OCI-LY3 (cell line): ENCODE results near the gene MROH9.

Experiments
- CTCF ChIP-seq: fragments of 200-600, 300-600 bp; sonication (generic); IDR thresholded peaks from 2 replicates; pipeline ENCODE4 v1.5.1; 2014; ENCODE audit warnings: antibody characterized with exemption, low read length, low read depth
- EZH2phosphoT487 ChIP-seq: fragments of 200-600 bp; shearing (Covaris generic); IDR thresholded peaks from 2 replicates; pipeline ENCODE4 v1.6.1; 2018; ENCODE audit warnings: antibody characterized with exemption, mixed run types, low read depth

DNA sequence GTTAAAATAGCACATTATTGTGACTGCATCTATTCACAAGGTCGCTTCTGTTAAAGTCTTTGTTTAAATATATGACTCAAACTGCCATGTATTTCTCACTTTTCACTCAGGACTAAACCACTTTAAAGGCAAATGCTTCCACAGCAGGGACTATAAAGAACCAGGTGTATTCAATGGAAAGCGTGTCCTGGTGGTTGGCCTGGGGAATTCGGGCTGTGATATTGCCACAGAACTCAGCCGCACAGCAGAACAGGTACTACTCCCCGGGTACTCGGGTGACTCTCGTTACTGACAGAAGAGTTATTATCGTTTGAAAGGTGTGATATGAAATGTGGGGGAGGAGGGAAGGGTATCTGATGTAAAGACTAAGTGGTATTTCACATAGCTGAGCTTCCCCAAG is 172.6 kb downstream of the MROH9 start:
- no peak for TF ChIP-seq CTCF
- TF ChIP-seq EZH2phosphoT487 = no peak
